HL-60 (cell line): ENCODE data around the gene PTGR3.

Experiments
- CTCF ChIP-seq: IDR thresholded peaks from one replicate; pipeline ENCODE4 v1.5.1; 2011; ENCODE audit warnings: low read length, control low read depth, inconsistent platforms; ENCODE audit not compliant: insufficient read depth
- GABPA ChIP-seq: IDR thresholded peaks from 2 replicates; pipeline ENCODE4 v1.6.1; 2012; ENCODE audit warnings: low read depth
- POLR2AphosphoS5 ChIP-seq: IDR thresholded peaks from 2 replicates; pipeline ENCODE4 v1.6.1; 2012; ENCODE audit warnings: low read depth
- REST ChIP-seq: IDR thresholded peaks from 2 replicates; pipeline ENCODE4 v1.6.1; 2012; ENCODE audit warnings: low read depth; ENCODE audit not compliant: insufficient replicate concordance
- SPI1 ChIP-seq: IDR thresholded peaks from 2 replicates; pipeline ENCODE4 v1.6.1; 2012; ENCODE audit warnings: low read depth, mild to moderate bottlenecking, borderline replicate concordance

DNA sequence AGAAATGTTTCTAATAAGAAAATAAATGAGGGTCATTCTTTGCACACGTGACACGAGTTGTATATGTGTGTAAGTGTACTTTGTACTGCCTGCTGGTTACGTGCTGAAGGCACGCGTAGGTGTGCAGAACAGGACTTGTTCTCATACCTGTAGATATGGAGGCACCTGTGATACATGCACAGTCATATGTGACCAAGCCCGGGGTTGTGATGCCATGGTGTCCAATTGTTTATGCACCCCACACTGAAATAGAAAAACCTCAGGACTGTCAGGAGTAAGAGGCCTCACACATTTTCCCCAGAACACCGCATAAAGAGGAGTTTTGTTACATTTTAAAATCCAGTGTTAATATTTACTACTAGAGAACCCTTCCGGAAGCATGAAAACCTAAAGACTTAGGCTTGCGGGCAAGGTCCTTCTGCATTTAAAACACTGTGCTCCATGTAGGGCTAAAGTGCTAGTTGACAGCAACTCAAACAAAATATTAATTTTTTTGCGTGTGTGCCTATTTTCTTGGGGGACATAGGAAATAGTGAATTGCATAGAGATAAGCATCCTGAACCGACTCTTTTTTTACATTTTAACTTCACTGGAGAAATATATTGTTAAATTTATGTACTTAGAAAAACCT is 10.9 kb upstream of the PTGR3 start:
- no peak for TF ChIP-seq CTCF
- TF ChIP-seq POLR2AphosphoS5, result no peak
- no peak for TF ChIP-seq SPI1
- TF ChIP-seq GABPA, result no peak
- TF ChIP-seq REST, result no peak
